Peyer's patch (tissue), 4 donors: ENCODE measurements around the gene SPATA16.

ENCODE experiments used
- POLR2A ChIP-seq, 2 donors: fragments of 450-650 bp; IDR thresholded peaks; one replicate each; pipeline ENCODE4 v1.5.1; 2017; ENCODE audit warnings: antibody characterized with exemption in 2 of 2, mild to moderate bottlenecking in 2 of 2, moderate library complexity in 2 of 2
- TF ChIP-seq, protein P1 (sequence below), 6 experiments: fragments of 450-650 bp in 4 of 6; fragments of 200-600 bp in 2 of 6; sonication (generic) in 1 of 6; IDR thresholded peaks; one replicate each; pipeline ENCODE4 v1.5.1; 2017 to 2019; ENCODE audit warnings: antibody characterized with exemption in 6 of 6, mild to moderate bottlenecking in 3 of 6, moderate library complexity in 1 of 6

DNA sequence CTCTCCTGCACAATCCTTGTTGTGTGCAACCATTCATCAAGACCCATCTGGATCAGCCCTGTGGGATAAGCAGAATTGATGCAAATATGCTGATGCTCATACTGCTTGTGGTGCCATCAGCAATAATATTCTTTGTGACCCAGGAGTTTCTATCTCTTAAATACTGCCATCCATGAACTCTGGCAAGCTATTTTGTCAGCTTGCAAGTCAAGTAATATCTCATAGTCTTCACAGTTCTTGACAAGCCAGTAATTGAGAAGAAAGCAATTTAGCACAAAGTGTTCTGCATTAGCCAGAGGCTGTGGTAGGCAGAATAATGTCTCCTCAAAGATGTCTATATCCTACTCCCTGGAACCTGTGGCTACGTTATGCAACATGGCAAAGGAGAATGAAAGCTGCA, 49.0 kb downstream of the SPATA16 start:
- TF ChIP-seq, protein P1, sequence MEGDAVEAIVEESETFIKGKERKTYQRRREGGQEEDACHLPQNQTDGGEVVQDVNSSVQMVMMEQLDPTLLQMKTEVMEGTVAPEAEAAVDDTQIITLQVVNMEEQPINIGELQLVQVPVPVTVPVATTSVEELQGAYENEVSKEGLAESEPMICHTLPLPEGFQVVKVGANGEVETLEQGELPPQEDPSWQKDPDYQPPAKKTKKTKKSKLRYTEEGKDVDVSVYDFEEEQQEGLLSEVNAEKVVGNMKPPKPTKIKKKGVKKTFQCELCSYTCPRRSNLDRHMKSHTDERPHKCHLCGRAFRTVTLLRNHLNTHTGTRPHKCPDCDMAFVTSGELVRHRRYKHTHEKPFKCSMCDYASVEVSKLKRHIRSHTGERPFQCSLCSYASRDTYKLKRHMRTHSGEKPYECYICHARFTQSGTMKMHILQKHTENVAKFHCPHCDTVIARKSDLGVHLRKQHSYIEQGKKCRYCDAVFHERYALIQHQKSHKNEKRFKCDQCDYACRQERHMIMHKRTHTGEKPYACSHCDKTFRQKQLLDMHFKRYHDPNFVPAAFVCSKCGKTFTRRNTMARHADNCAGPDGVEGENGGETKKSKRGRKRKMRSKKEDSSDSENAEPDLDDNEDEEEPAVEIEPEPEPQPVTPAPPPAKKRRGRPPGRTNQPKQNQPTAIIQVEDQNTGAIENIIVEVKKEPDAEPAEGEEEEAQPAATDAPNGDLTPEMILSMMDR (IDR thresholded peaks at IDR 0.05): no peak
- no peak for TF ChIP-seq POLR2A (IDR thresholded peaks at IDR 0.05)
